T-helper 2 cell (primary cell): ENCODE measurements around the gene NOSIP.
A peak's percentile ranks its signal among the peaks of the same experiment; 100 is the strongest.

Experiments
- DNase-seq, 5 experiments: peaks; one replicate each; pipeline versions ENCODE4 v3.0.0 to v3.0.0-alpha.2; 2012 to 2022

The NOSIP gene

GRCh38 chr19:49507803-49508494 lies 72.4 kb downstream of the NOSIP start:
- DNase-seq = no peak

- DNase-seq = peak; percentile 44 to 77 (median 65)
Observed at GRCh38 chr19:49506575-49507105, 73.7 kb downstream of the NOSIP start.
